Astrocyte (in vitro differentiated cells and primary cell): ENCODE measurements around the gene CNDP2. TPM values are rescaled to one million over a fixed set of nuclear protein-coding genes. Genes with fewer than 3 reads are reported as not detected.

Experiments
- DNase-seq: peaks from one replicate; pipeline ENCODE4 v3.0.0-alpha.2; 2010; ENCODE audit warnings: low read depth
- FAIRE-seq: peaks from 2 replicates; lab custom pipeline; 2011; peaks lifted over from hg19 to GRCh38; lab: Jason Lieb, UNC
- H2AFZ ChIP-seq: 2 replicates; pipeline ENCODE4 v1.6.0; 2012; ENCODE audit warnings: low read depth, low read length, inconsistent platforms
- H3K27ac ChIP-seq: 2 replicates; pipeline ENCODE4 v1.5.1; 2011; ENCODE audit warnings: low read depth, low read length, inconsistent platforms
- H3K27me3 ChIP-seq: 2 replicates; pipeline ENCODE4 v1.6.0; 2011; ENCODE audit warnings: low read length, inconsistent platforms; ENCODE audit not compliant: insufficient read depth
- H3K36me3 ChIP-seq: 2 replicates; pipeline ENCODE4 v1.5.1; 2011; ENCODE audit warnings: low read length, inconsistent platforms; ENCODE audit not compliant: insufficient read depth
- H3K4me1 ChIP-seq: 2 replicates; pipeline ENCODE4 v1.5.1; 2011; ENCODE audit warnings: low read length, inconsistent platforms; ENCODE audit not compliant: insufficient read depth
- H3K4me2 ChIP-seq: 2 replicates; pipeline ENCODE4 v1.6.0; 2012; ENCODE audit warnings: low read length, inconsistent platforms
- H3K4me3 ChIP-seq: 2 replicates; pipeline ENCODE4 v1.5.1; 2011; ENCODE audit warnings: low read depth, mild to moderate bottlenecking, low read length, inconsistent platforms; ENCODE audit not compliant: insufficient read depth
- H3K79me2 ChIP-seq: 2 replicates; pipeline ENCODE4 v1.6.0; 2012; ENCODE audit warnings: mild to moderate bottlenecking, low read length, inconsistent platforms; ENCODE audit not compliant: insufficient read depth
- H3K9ac ChIP-seq: 2 replicates; pipeline ENCODE4 v1.6.0; 2012; ENCODE audit warnings: mild to moderate bottlenecking, low read length, inconsistent platforms
- H3K9me3 ChIP-seq: 2 replicates; pipeline ENCODE4 v1.5.1; 2012; ENCODE audit warnings: low read depth, mild to moderate bottlenecking, low read length, inconsistent platforms; ENCODE audit not compliant: insufficient read depth
- H4K20me1 ChIP-seq: 2 replicates; pipeline ENCODE4 v1.6.0; 2012; ENCODE audit warnings: low read length, inconsistent platforms; ENCODE audit not compliant: insufficient read depth
- H3K27ac Mint-ChIP-seq: one replicate; pipeline ENCODE4 v1.8.0; 2021; ENCODE audit warnings: mild to moderate bottlenecking, mixed read lengths; ENCODE audit not compliant: unreplicated experiment
- H3K27me3 Mint-ChIP-seq: one replicate; pipeline ENCODE4 v1.8.0; 2021; ENCODE audit warnings: low read depth, mixed read lengths; ENCODE audit not compliant: unreplicated experiment
- H3K36me3 Mint-ChIP-seq: one replicate; pipeline ENCODE4 v1.8.0; 2021; ENCODE audit warnings: low read depth, mixed read lengths; ENCODE audit not compliant: unreplicated experiment
- H3K4me1 Mint-ChIP-seq: one replicate; pipeline ENCODE4 v1.8.0; 2021; ENCODE audit warnings: low read depth, mixed read lengths; ENCODE audit not compliant: unreplicated experiment
- H3K4me3 Mint-ChIP-seq: one replicate; pipeline ENCODE4 v1.8.0; 2021; ENCODE audit warnings: mild to moderate bottlenecking, moderate library complexity, mixed read lengths; ENCODE audit not compliant: unreplicated experiment
- H3K9me3 Mint-ChIP-seq: one replicate; pipeline ENCODE4 v1.8.0; 2021; ENCODE audit warnings: mild to moderate bottlenecking, mixed read lengths; ENCODE audit not compliant: unreplicated experiment
- EZH2 ChIP-seq: IDR thresholded peaks from 2 replicates; pipeline ENCODE4 v1.6.1; 2012; ENCODE audit warnings: mild to moderate bottlenecking, low read length, inconsistent platforms; ENCODE audit not compliant: insufficient read depth
- total RNA-seq: library from RNA; stranded (reverse); gene quantifications from 2 replicates; pipeline ENCODE4 v1.2.1, GENCODE V29; 2021
- TF ChIP-seq, protein P1 (sequence below): IDR thresholded peaks from 2 replicates; pipeline ENCODE4 v1.5.1; 2011; ENCODE audit warnings: low read depth, mild to moderate bottlenecking, inconsistent platforms, low read length, moderate library complexity; ENCODE audit not compliant: insufficient read depth

The CNDP2 gene
- total RNA-seq, 1 donor from 2014 or later: 149 TPM

DNA sequence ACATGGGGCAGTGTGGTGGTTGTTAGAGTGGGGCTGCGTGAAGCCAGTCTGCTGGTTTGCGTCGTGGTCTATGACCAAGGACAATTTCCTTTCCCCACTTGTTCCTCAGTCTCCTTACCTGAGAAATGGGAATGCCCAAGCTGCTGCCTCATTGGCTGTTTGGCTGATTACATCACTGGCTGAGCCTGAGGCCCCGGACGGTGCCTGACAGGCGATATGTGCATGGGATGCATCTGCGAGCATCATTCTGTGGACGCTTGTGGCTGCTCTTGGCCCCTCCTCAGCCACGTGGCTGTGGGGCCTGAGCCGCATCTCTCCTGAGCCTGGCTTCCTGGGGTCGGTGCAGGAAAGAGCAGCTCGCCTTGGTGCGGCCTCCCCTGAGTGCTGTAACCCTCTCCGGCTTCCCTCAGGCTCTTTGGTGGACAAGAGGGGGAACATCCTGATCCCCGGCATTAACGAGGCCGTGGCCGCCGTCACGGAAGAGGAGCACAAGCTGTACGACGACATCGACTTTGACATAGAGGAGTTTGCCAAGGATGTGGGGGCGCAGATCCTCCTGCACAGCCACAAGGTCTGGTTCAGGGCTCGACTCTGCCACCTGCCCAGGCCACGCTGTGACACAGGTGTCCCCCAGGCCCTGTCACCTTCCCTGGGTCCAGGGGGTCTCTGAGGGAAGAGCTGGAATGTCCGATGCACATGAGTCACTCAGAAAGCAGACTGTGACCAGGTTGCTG, 17.2 kb downstream of the CNDP2 start:
- H3K9me3 Mint-ChIP-seq: no peaks in the 10 kb centered on the region
- no peaks in the 10 kb centered on the region for H3K27me3 Mint-ChIP-seq
- Histone ChIP-seq H3K9ac (no peak overlapping the region), H3K4me3 (no peak overlapping the region), H3K36me3 (peaks cover 20% of the 10 kb centered on the region), H2AFZ (no peak overlapping the region), H3K4me1 (no peaks in the 10 kb centered on the region), H3K27ac (no peak overlapping the region), H4K20me1 (peaks cover 12% of the 10 kb centered on the region), H3K27me3 (no peaks in the 10 kb centered on the region), H3K9me3 (no peaks in the 10 kb centered on the region), H3K79me2 (no peaks in the 10 kb centered on the region), H3K4me2 (no peak overlapping the region)
- peaks cover 19% of the 10 kb centered on the region for H3K36me3 Mint-ChIP-seq
- H3K27ac Mint-ChIP-seq: no peak overlapping the region
- DNase-seq (no peak), FAIRE-seq (no peak)
- H3K4me3 Mint-ChIP-seq: peak overlapping the region; percentile 8
- TF ChIP-seq, protein P1, sequence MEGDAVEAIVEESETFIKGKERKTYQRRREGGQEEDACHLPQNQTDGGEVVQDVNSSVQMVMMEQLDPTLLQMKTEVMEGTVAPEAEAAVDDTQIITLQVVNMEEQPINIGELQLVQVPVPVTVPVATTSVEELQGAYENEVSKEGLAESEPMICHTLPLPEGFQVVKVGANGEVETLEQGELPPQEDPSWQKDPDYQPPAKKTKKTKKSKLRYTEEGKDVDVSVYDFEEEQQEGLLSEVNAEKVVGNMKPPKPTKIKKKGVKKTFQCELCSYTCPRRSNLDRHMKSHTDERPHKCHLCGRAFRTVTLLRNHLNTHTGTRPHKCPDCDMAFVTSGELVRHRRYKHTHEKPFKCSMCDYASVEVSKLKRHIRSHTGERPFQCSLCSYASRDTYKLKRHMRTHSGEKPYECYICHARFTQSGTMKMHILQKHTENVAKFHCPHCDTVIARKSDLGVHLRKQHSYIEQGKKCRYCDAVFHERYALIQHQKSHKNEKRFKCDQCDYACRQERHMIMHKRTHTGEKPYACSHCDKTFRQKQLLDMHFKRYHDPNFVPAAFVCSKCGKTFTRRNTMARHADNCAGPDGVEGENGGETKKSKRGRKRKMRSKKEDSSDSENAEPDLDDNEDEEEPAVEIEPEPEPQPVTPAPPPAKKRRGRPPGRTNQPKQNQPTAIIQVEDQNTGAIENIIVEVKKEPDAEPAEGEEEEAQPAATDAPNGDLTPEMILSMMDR: no peak
- TF ChIP-seq EZH2: no peak
- no peaks in the 10 kb centered on the region for H3K4me1 Mint-ChIP-seq

DNA sequence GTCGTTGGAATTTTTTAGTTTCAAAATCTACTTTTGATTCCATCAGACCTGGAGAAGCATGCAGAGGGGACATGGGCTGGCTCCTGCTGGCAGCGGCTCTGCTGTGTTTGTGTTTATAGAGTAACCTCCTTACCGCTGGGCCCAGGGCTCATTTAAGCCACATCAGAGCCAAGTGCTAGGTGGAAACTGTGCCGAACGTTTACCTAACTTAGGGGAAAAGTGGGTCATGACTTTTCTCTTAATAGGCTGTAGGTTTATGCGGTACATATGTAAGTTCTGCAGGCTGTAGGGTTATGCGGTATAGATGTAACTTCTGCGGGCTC, 17.7 kb downstream of the CNDP2 start:
- Mint-ChIP-seq H3K4me1 (no peaks in the 10 kb centered on the region), H3K36me3 (peaks cover 19% of the 10 kb centered on the region), H3K9me3 (no peaks in the 10 kb centered on the region), H3K4me3 (no peak overlapping the region), H3K27ac (no peak overlapping the region), H3K27me3 (no peaks in the 10 kb centered on the region)
- no peak overlapping the region for H3K4me2 ChIP-seq
- H3K9me3 ChIP-seq: no peaks in the 10 kb centered on the region
- peaks cover 17% of the 10 kb centered on the region for H3K36me3 ChIP-seq
- DNase-seq (no peak), FAIRE-seq (no peak)
- H3K27ac ChIP-seq: no peak overlapping the region
- no peak for TF ChIP-seq EZH2
- TF ChIP-seq, protein P1: no peak
- no peak overlapping the region for H3K4me3 ChIP-seq
- no peaks in the 10 kb centered on the region for H3K4me1 ChIP-seq
- H3K27me3 ChIP-seq: no peaks in the 10 kb centered on the region
- H3K9ac ChIP-seq: no peak overlapping the region
- H2AFZ ChIP-seq: no peak overlapping the region
- H3K79me2 ChIP-seq: no peaks in the 10 kb centered on the region
- peaks cover 12% of the 10 kb centered on the region for H4K20me1 ChIP-seq

DNA sequence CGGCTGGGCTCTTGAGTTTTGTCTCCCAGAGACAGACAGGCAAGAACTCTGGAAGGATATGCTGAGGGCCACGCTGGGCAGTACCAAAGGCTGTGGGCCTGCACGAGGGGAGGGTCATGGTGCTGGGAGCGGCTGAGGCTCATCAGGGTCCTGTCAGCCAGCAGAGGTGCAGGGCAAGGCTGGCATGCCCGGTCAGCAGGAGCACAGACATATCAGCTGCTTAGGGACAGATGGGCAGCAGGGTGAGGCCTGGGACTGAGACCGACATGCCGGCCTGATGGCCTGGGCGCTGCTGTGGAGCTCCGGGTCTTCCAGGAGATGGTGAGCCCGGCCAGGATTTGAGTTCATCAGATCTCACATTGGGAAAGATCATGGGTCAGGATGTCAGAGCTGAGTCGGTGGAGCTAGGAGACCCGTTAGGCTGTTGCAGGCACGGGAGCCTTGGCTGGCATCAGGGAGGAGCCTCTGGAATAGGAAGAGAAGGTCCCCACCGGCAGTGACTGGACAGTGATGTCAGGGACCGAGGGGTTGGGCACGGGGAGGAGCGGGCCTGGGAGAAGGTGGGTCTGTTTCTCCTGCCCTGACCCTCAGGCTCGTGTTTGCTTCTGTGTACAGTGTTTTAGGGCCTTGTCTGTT, 18.8 kb downstream of the CNDP2 start:
- no peak overlapping the region for H3K27ac Mint-ChIP-seq
- Histone ChIP-seq H3K9ac (no peak overlapping the region), H3K27ac (no peak overlapping the region), H3K9me3 (no peaks in the 10 kb centered on the region), H3K4me1 (no peaks in the 10 kb centered on the region), H3K4me3 (no peak overlapping the region), H3K4me2 (no peak overlapping the region), H4K20me1 (peaks cover 10% of the 10 kb centered on the region), H3K79me2 (no peaks in the 10 kb centered on the region), H3K36me3 (peaks cover 14% of the 10 kb centered on the region), H3K27me3 (no peaks in the 10 kb centered on the region), H2AFZ (no peak overlapping the region)
- DNase-seq: no peak
- H3K27me3 Mint-ChIP-seq: no peaks in the 10 kb centered on the region
- H3K4me1 Mint-ChIP-seq: no peaks in the 10 kb centered on the region
- no peaks in the 10 kb centered on the region for H3K9me3 Mint-ChIP-seq
- H3K36me3 Mint-ChIP-seq: peaks cover 26% of the 10 kb centered on the region
- no peak for FAIRE-seq
- no peak for TF ChIP-seq EZH2
- TF ChIP-seq, protein P1: no peak
- H3K4me3 Mint-ChIP-seq: no peak overlapping the region
